Fibroblast of villous mesenchyme (primary cell): ENCODE measurements around the gene ARAP1. TPM values are rescaled to one million over a fixed set of nuclear protein-coding genes. Genes with fewer than 3 reads are reported as not detected.

ENCODE experiments used
- DNase-seq: peaks from one replicate; pipeline ENCODE4 v3.0.0-alpha.2; 2010; ENCODE audit warnings: low read depth
- H3K4me3 ChIP-seq: 2 replicates; pipeline ENCODE4 v1.5.1; 2011; ENCODE audit warnings: low read depth, mild to moderate bottlenecking, low read length
- total RNA-seq: library from RNA; depleted of rRNA; stranded (reverse); fragments of >200 nt; gene quantifications from 2 replicates; pipeline ENCODE4 v1.2.3, GENCODE V29; 2012
- TF ChIP-seq, protein P1 (sequence below): IDR thresholded peaks from 2 replicates; pipeline ENCODE4 v1.5.1; 2012; ENCODE audit warnings: low read depth, mild to moderate bottlenecking, low read length; ENCODE audit not compliant: insufficient read depth

Gene ARAP1
- total RNA-seq, 1 donor, result 73.0 TPM

- no peak overlapping the region for H3K4me3 ChIP-seq
- DNase-seq, result no peak
- TF ChIP-seq, protein P1, sequence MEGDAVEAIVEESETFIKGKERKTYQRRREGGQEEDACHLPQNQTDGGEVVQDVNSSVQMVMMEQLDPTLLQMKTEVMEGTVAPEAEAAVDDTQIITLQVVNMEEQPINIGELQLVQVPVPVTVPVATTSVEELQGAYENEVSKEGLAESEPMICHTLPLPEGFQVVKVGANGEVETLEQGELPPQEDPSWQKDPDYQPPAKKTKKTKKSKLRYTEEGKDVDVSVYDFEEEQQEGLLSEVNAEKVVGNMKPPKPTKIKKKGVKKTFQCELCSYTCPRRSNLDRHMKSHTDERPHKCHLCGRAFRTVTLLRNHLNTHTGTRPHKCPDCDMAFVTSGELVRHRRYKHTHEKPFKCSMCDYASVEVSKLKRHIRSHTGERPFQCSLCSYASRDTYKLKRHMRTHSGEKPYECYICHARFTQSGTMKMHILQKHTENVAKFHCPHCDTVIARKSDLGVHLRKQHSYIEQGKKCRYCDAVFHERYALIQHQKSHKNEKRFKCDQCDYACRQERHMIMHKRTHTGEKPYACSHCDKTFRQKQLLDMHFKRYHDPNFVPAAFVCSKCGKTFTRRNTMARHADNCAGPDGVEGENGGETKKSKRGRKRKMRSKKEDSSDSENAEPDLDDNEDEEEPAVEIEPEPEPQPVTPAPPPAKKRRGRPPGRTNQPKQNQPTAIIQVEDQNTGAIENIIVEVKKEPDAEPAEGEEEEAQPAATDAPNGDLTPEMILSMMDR, result no peak
Observed at GRCh38 chr11:72682858-72683243, 69.4 kb downstream of the ARAP1 start.

DNA sequence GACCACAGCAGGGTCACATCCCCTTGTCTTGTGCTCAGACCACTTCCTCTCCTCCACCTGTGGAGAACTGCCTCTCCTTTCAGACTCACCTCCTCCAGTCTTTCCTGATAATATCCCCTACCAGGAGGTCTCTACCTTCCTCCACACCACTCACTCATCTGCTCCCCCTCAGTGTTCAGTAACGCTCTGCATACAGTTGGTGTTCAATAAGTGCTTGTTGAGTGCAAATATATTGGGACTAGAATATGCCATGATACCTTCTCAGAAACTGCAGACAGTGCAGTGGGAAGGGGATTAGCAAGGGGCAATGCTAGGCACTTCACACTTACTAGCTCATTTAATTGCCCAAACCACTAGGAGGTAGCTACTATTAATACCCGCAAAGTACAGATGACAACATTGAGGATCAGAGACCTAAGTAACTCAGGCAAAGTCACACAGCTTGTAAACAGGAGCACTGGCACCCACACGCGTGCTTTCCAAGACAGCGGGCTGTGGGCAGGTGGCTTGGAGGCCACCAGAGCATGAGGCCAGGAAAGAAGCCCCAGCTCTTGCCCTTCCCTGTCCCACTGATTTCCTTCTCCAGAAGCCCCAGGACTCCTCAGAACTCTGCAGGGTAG, 69.9 kb downstream of the ARAP1 start:
- no peak overlapping the region for H3K4me3 ChIP-seq
- no peak for DNase-seq
- TF ChIP-seq, protein P1, result no peak

GRCh38 chr11:72681226-72682153, 70.7 kb downstream of the ARAP1 start:
- H3K4me3 ChIP-seq, result no peak overlapping the region
- no peak for DNase-seq
- TF ChIP-seq, protein P1, result no peak

DNA sequence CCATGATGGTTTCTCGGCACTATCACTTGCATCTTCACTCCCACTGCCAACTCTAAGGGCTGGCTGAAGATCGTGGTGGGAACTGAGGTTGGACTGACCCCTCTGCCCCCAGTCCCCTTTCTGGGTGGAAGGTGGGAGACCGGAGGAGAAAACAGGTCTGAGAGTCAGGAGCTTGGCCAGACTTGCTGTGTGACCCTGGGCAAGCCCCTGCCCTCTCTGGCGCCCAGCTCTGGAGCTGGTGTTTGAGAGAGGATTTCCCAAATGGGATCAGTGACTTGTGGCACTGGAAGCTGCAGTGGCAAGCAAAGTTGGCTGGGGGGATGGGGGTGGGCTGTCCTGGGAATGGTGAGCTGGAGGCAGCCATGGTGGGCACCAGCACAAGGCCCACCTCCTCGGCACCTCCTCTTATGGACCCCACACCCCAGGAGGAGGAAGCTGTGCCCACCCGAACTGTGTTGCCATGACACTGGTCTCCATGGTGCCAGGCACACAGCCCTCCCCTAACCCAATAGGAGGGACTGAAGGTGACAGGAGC, 71.5 kb downstream of the ARAP1 start:
- no peak for DNase-seq
- TF ChIP-seq, protein P1, result no peak
- no peak overlapping the region for H3K4me3 ChIP-seq

- H3K4me3 ChIP-seq, result no peak overlapping the region
- DNase-seq, result no peak
Observed at GRCh38 chr11:72679869-72680268, 72.3 kb downstream of the ARAP1 start.

GRCh38 chr11:72678524-72678923, 73.7 kb downstream of the ARAP1 start:
- TF ChIP-seq, protein P1, result no peak
- no peak for DNase-seq
- no peak overlapping the region for H3K4me3 ChIP-seq

More at GRCh38 chr11:72679869-72680268, 72.3 kb downstream of the ARAP1 start:
- TF ChIP-seq, protein P1, result no peak
